ENCODE results near the gene TRIM31.
A peak's percentile ranks its signal among the peaks of the same experiment; 100 is the strongest.

TRIM31 gene

DNA sequence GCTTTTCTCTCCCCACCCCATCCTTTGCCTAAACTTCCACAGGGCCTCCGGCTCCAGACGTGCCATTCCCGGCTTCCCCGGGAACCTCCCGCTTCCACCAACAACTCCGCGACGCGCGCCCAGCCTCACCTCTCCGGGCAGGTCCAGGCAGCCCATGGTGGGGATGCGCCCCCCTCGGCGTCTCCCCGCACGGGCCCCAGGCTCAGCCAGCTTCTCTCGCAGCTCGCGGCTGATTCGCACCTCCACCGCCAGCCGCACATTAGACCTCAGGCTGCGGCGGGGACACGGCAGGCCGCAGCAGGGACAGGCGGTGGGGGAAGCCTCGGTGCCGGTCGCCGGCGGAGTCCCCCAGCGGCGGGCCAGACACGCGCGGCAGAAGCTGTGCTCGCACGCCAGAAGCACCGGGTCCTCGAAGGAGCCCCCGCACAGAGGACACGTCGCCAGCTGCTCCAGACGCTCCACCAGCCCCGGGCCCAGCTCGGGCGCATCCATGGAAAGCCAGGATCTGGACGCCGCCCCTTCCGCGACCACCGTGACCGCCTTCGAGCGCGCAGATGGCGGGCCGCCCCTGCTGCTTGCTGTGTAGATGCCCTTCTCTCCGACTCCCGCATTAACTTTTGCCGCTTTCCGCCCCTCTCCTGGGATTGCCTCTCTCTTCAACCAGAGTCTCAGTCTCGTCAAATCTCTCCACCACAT is 37.6 kb downstream of the TRIM31 start, which contains the start of gene RNF39:
Gene RNF39 (minus strand): TSS at position 676 of the 696 bp plus-strand sequence. CDS start 184 bp downstream, at position 492.
- no peak for DNase-seq

DNA sequence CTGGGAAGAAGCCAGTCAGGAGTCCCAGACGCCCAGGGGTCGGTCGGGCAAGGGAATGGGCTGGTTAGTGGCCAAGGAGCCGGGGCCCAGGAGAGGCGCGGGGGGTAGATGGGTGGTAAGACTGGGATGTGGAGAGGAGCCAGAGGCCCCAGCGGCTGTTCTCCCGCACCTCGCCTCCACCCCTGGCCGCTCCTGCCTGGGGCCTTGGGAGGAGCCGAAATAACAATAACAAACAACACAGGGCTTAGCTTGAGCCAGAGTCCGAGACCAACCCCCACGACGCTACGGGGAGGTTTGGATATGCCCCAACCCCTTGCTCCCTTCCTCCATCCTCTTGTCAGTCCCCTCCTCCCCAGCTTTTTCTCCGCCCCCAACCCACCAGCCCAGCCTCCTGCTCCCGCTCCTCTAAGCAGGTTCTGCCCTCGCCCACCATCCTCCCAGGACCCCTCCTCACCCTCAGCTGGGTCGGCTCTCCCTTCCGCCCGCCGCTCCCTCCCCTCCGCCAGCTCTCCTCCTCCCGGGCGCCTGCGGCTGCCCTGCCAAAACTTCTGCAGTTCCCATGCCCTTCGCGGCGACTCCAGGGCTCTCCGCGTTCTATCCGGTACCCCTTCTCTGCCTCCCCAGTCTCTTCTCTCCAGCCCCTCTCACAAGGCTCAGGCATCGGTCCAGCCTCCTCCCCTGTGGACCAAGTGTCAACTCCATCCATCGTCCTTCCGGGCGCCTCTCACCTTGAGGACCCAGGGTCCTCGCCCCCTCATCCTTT is 38.4 kb downstream of the TRIM31 start:
- no peak for DNase-seq

DNA sequence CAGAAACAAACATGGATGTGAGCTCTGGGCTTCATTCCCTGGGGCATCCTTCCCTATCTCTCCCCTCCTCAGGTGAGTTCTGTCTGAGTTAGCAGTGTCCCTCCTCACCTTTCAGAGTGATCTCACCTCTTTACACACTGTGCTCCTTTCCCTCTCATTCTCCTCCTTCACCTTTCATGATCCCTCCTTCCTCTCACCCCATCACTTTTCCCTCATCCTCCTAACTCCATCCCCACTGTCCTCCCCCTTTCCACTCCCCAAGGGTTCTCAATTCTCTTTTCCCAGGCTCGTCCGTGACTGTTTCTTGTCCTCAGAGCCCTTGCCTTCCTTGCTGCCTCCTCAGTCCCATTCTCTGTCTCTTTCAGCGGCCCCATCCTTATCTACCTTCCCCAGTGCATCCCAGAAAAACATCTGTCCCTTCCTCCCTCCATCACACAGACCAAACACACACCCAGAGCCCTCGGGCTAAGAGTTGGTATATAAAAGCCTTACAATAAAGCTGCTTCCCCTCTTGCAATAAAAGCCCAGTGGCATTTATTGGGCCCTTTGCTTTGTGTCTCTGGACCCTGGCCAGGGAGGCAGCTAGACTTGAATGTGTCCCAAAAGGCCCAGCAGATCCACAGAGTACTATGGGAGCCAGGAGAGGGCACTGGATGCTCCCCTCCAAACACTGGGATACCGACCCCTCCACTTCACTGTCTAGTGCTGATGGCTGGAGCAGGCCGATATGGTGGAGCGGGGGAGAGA is 39.2 kb downstream of the TRIM31 start:
- no peak for DNase-seq

DNA sequence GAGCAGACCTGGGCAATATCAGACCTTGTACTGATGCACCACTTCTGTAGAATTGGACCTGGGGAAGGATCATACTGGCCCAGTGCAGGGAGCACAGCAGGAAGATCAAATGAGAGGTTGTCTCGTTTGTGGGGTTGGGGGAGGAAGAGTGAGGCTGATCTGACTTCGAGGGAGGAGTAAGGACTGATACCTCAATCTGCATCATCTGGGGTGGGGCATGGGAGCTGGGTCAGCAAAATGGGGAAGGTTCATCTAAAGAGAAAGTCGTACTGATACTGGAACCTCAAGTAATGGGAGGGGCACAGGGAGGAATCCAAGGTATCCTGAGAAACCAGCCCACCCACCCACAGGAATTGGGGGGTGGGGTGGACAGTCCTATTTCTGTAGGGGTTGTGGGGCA is 41.0 kb downstream of the TRIM31 start:
- DNase-seq: no peak

DNA sequence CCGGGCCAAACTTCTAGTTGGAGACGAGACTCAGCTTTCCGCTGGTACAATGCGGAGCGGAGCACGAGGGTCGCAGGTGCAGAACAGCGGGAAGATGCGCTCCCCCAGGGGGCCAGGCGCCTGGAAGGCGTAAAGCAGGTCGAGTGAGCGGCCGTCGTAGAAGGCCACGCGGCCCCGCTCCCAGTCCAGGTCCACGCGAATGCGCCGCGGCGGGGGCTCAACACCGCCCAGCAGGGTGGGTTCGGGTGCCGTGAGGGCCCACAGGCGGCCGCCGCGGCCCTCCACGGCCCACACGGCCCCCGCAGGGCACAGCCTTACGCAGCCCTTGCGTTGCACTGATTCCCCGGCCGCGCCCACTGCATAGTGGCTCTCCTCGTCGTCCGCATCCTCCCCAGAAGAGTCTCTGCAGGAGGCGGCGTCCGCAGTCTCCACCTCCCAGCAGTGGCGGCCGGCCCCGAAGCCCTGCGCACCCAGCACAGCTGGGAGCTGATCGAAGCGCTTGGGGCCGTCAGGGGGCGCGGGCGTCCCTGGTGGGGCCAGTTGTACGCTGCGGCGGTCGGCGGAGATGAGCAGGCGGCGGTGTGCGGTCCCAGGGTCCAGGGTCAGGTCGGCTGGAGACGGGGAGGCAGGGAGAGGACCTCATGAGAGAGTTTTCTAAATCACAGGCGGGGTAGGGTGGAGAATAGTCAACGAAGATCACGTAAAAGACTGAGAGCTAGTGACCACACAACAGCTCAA is 41.6 kb downstream of the TRIM31 start:
- DNase-seq: no peak

DNA sequence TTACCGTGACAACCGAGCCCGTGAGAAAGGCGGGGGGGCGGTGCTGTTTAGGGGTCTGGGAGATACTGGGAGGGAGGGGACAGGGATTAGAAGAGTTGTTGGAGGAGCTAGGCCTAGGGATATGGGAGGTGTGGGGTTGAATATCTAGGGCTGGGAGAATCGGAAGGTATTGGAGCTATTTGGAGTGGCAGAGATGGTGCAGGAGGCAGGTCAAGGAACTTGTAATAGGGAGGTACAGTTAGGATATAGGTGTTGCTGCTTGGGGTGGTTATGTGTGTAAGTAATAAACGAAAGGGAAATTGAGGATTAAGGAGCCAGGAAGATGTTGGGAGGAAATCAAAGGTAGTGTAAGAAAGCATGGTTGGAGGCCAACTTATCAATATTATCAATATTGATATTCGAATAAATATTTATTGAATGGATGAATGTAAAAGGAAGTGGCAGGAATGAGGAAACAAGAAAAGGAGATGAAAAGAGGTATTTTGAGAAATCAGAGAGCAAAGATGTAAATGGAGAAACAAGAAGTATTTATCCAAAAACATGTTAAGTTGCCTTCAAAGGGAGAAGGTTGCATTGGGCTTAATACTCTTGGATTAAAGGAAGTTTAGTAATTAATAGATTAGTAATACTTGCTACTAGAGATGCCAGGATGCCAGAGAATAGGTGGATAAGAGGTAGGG is 45.3 kb downstream of the TRIM31 start:
- no peak for DNase-seq

DNA sequence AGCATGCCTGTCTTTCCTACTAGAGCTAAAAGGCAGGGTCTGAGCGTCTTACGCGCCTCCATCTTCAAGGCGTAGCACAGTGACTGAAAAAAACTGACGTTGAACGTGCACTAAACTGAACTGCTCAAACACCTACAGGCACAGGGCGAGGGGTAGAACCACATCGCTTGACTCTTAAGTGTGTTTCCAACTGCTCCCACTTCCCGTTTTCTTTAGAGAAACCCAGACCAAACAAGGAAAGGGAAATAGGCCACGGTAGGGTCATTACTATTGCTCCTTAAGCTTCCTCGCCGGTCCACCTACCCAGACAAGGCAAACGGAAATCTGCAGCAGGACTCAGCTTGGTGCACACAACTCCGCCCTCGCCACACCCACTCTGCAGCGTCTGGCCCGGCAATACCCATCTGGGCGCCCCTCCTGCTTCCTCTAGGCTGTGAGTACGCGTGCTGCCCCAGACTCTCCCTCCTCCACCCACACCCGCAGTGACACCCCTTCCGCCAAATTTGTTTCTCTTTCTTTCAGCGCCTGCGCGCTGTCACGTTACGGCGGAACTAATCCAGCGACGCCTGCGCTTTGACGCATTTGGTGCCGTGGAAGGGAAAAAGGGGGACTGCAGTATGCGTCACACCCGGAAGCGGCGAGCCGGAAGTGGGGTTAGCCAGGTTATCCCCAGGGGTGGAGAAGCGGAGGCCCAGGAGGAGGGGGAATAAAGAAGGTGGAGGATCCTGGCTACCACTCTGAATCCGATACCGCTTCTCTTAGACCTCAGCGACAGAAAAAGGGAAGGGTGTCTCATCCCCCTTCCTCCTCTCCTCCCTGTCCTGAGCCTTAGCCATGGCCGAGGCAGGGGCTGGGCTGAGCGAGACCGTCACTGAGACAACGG is 46.1 kb downstream of the TRIM31 start, which contains the start of gene PPP1R11:
Gene PPP1R11 (plus strand): TSS at position 622 of the 883 bp plus-strand sequence. CDS start 213 bp downstream, at position 835.
- DNase-seq: peak; percentile 99

DNA sequence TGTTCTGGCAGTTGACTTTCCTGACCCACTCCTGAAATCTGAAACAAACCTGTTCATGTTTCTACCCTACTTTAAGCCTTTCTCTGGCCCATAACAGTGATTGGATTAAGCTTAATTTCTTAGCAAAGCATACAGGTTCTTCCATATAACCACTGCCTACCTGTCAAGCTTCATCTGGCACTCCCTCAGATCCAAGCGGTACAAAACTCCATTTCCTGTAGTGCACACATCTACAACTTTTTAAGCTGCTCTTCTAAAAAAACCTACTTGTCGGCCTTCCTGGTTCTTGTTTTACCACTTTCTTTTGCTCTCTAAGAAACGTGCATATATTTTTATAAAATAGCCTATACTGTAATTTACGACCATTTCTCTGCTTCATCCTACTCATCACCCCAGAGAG is 46.8 kb downstream of the TRIM31 start:
- DNase-seq: no peak

DNA sequence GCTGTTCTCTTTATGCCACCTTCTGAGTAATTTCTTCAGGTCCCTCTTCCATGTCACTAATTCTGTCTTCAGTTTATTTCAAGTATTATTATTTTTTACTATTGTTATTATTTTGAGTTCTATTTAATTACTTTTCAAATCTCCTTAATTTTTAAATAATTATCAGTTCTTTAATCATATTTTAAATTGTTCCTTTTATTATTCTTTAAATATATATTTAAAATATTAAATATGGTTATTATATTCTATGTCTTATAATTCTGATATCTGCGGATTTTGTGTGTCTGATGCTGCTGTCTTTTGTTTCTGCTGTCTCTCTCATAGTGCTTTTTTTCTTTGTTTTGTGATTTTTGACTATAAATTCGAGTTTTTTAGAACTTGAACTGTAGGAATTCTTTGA is 49.6 kb downstream of the TRIM31 start:
- DNase-seq: no peak

DNA sequence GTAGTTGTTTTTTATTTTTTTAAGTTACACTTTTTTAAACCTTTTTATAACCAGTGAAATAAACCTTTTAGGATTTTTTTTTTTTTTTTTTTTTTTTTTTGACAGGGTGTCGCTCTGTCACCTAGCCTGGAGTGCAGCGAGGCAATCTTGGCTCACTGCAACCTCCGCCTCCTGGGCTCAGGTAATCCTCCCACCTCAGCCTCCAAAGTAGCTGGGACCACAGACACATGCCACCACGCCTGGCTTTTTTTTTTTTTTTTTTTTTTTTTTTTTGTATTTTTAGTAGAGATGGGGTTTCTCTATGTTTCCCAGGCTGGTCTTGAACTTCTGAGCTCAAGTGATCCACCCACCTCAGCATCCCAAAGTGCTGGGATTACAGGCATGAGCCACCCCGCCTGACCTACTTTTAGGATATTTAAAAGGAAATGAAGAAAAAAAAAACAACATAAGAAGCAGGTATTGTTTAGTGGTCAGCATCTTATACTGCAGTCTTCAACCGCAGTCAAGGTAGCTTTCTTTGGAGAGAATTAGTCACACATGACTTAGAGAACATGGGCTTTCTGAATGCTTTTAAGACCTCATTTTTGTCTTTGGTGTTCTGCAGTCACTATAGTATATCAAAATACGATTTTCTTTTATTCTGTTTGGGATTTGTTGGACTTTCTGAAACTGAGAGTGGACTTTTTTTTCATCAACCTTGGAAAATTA is 50.3 kb downstream of the TRIM31 start:
- DNase-seq: no peak

DNA sequence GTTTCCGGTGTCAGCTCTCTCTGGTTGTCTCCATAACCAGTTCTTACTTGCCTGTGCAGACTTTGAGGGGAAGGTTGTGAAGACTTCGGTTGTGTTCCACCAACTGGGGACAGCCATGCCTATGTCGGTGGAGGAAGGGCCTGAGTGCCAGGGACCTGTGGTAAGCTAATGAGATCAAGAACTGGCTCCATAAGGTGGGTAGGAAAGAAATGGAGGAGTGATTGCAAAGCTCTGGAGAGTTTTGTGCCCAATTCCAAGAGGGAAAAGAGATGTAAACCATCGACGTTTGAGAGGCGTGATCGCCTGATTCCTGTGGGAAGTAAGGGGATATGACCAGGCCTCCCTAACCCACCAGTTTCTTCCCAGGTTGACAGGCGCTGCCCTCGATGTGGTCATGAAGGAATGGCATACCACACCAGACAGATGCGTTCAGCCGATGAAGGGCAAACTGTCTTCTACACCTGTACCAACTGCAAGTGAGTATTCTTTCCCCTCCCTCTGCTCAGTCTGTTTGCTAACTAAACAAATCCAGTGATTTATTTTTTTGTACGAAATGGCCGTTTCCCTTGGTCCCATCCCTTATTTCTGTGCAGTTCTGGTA is 50.9 kb downstream of the TRIM31 start:
- DNase-seq: no peak

DNA sequence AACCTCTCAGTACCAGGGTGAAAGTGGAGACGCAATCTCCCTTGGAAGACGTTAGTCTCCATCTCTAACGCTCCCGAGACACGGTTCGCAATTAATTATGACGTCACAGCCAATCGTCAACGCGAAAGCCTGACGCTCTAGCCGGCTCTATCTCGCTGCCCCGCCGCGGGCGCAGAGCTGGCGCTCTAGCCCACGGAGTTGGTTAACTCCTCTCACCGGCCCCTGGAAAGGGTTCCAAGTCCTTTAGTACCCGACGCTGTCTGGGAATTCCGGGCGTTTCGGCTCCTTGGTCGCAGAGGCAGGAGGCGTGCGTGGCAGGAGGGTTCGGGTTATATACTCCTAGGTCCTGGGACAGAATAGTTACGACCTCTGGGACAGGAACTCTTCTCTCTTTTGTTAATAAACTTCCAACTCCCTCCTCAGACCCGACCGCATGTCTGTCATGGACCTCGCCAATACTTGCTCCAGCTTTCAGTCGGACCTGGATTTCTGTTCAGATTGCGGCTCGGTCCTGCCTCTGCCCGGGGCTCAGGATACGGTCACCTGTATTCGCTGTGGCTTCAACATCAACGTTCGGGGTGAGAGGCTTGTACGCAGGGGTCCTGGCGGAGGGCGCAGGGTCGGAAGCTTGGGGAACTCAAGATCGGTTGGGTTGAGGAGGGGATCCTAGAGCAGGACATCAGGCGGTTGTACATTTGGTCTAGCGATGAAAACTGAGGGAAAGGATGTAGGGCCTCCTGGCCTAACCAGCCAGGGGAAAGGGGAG is 51.6 kb downstream of the TRIM31 start, which contains the start of gene POLR1H:
Gene POLR1H (plus strand): TSS at position 174 of the 766 bp plus-strand sequence. CDS start 260 bp downstream, at position 434.
- peak; percentile 73 for DNase-seq

DNA sequence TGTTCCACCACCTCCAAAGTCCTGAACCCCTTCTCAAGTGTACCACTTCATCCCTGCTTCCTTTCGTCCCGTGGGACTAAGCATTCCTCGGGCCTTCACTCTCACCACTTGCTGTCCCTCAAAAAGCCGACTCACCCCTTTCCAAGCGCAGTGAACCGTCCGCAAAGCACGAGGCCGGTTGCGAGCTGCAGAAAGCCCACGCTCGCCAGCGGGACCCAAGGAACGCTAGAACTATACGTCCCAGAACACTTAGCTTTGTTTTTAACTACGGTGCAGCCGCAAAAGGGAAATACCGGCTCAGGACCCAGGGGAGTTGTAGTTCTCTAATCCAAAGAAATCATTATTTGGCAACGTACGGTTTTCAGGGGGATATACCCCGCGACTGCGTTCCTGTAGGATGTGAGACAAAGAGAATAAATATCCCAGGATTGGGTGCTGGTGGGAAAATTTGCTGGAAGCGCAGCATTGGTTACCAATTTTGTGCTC is 52.2 kb downstream of the TRIM31 start:
- DNase-seq: no peak

DNA sequence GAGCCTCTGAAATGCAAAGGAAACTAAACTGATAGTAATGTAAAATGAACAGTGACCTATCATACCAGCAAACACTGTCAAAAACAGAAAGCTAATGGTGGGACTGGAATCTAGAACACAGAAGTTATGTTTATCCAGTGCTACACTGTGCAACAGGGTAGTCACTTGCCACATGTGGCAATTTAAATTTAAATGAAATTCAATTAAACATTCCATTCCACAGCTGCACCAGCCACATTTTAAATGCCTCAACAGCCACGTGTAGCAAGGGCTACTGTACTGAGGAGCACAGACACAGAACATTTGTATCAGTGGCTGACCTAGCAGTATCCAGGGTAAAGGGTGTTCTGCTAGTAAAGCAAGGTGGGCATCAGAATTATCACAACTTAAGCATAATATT is 57.4 kb downstream of the TRIM31 start:
- DNase-seq: no peak

DNA sequence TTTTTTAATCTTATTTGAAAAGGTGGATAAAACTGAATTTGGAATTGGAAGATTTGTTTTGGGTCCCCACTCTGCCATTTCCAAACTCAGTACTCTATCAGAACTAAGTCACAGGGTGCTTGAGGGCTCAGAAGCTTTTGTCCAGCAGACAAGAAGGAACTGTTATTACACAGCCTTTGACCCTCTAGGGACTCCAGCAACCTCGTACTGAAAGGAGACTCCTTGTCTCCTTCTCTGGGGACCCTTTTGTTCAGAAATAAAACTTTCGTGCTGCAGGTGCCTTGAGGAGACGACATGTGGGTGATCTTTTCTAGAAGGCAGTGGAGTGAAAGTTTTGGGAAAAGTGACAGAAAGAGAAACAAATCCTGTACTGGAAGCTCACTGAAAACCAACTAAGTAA is 59.2 kb downstream of the TRIM31 start:
- DNase-seq: no peak
